Measurements from ENCODE around the gene ARHGEF4.

The ARHGEF4 gene

GRCh38 chr2:131054488-131054887 lies 217.8 kb downstream of the ARHGEF4 start:
- no peak for DNase-seq (ENCODE audit: low read depth)
- H3K4me3 ChIP-seq (replicated peaks; ENCODE audit: low read depth, low read length), result no peak overlapping the region
- TF ChIP-seq CTCF (IDR thresholded peaks at IDR 0.05; ENCODE audit: low read length, missing control alignments), result no peak

DNA sequence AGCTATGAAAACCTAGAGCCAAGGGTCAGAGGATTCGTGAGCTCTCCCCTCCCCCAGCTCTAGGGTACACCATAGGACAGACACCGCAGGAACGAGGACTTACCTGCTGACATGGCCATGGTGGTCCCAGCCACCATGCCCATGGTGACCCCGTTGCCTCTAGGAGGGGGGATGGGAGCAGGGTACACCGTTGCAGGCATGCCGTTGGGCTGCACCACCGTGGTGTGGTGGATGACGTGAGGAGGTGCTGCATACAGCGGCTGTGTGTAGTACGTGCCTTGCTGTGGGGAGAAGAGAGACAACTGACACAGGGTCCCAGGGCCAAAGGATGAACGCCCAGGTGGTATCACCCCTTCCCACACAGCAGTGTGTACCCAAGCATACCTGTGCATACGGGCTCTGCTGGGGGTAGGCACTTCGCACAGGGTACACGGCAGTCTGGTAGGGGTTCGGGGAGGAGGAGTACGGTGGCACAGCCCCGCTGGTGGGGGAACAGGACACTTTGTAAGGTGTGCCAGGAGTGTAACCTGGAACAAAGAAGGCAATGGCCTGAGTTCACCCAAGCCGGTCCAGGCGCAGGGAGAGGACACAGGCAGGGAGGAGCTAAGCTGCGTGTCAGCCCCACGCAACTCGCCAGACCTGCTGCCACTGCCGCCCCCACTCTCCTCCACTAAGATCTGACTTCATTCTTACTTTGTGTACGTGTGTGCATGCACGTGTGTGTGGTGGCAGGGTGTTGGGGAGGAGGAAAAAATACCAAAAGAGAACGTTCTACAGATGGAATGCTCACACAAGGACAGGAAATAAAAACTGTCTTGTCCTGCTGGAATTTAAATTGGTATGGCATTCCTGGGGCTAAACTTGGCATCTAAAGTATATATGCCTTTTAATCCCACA lies 218.7 kb downstream of the ARHGEF4 start:
- no peak overlapping the region for H3K4me3 ChIP-seq (replicated peaks; ENCODE audit: low read depth, low read length)
- peak; percentile 20 for DNase-seq (ENCODE audit: low read depth)
- no peak for TF ChIP-seq CTCF (IDR thresholded peaks at IDR 0.05; ENCODE audit: low read length, missing control alignments)

GRCh38 chr2:131056204-131056931 lies 219.7 kb downstream of the ARHGEF4 start:
- no peak for DNase-seq (ENCODE audit: low read depth)
- no peak overlapping the region for H3K4me3 ChIP-seq (replicated peaks; ENCODE audit: low read depth, low read length)
- TF ChIP-seq CTCF (IDR thresholded peaks at IDR 0.05; ENCODE audit: low read length, missing control alignments), result no peak

- no peak for TF ChIP-seq CTCF (IDR thresholded peaks at IDR 0.05; ENCODE audit: low read length, missing control alignments)
- H3K4me3 ChIP-seq (replicated peaks; ENCODE audit: low read depth, low read length), result no peak overlapping the region
- DNase-seq (ENCODE audit: low read depth), result no peak
Measured at GRCh38 chr2:131056932-131057287, 220.2 kb downstream of the ARHGEF4 start.

GRCh38 chr2:131058214-131058843 lies 221.6 kb downstream of the ARHGEF4 start:
- TF ChIP-seq CTCF (IDR thresholded peaks at IDR 0.05; ENCODE audit: low read length, missing control alignments), result no peak
- no peak overlapping the region for H3K4me3 ChIP-seq (replicated peaks; ENCODE audit: low read depth, low read length)
- no peak for DNase-seq (ENCODE audit: low read depth)

GRCh38 chr2:131058920-131059319 lies 222.2 kb downstream of the ARHGEF4 start:
- H3K4me3 ChIP-seq (replicated peaks; ENCODE audit: low read depth, low read length), result no peak overlapping the region
- TF ChIP-seq CTCF (IDR thresholded peaks at IDR 0.05; ENCODE audit: low read length, missing control alignments), result no peak
- no peak for DNase-seq (ENCODE audit: low read depth)

Data from fibroblast of pulmonary artery (primary cell).